Stimulated activated memory B cell treated with anti-CD40 and anti-IgM and Interleukin-4, amounts not matched to agents 10 μg/mL and 1 μg/mL and 100 μg/mL, for 72 hours (primary cell): ENCODE results near the gene TMEM132A.
"Not testable (repeated sequence)": the region's sequence is repeated elsewhere in the genome, so short reads cannot be mapped to it uniquely, and the experiment has no call there.

Experiments
- ATAC-seq: fragments of 150-1000 bp; cut with Tn5 transposase; 2 replicates; pipeline ENCODE4 v1.10.0; 2021
- H3K27ac Mint-ChIP-seq: one replicate; pipeline ENCODE4 v1.8.0; 2022; ENCODE audit warnings: mild to moderate bottlenecking, mixed read lengths
- H3K27me3 Mint-ChIP-seq: one replicate; pipeline ENCODE4 v1.8.0; 2022; ENCODE audit warnings: mixed read lengths
- H3K36me3 Mint-ChIP-seq: one replicate; pipeline ENCODE4 v1.8.0; 2022; ENCODE audit warnings: mixed read lengths
- H3K4me1 Mint-ChIP-seq: one replicate; pipeline ENCODE4 v1.8.0; 2022; ENCODE audit warnings: mixed read lengths
- H3K4me3 Mint-ChIP-seq: one replicate; pipeline ENCODE4 v1.8.0; 2022; ENCODE audit warnings: mild to moderate bottlenecking, moderate library complexity, mixed read lengths
- H3K9me3 Mint-ChIP-seq: one replicate; pipeline ENCODE4 v1.8.0; 2022; ENCODE audit warnings: mixed read lengths

TMEM132A gene

DNA sequence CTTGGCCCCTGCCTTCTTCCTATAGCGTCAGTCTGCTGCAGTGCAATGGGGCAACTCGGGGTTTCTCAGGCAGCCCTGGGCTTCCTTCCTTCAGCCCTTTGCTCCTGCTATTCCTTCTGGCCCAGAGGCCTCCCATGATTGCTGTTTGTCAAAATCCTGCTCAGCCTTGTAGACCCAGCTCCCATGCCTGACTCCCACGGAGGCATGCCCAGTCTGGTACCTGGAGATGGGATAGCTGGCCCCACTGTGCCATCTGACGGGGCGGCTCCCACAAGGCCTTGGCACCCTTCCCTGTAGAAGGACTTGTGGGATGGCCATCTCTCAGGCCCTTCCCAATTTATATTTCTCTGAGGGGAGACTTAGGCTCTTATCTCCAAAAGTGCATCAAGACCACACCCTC, 46.6 kb downstream of the TMEM132A start:
- Mint-ChIP-seq H3K36me3 (peaks cover 6% of the 10 kb centered on the region), H3K27ac (peak overlapping the region; percentile 75), H3K4me3 (no peak overlapping the region), H3K9me3 (peaks cover 5% of the 10 kb centered on the region), H3K4me1 (peaks cover 41% of the 10 kb centered on the region), H3K27me3 (no peaks in the 10 kb centered on the region)
- ATAC-seq = no peak

- Mint-ChIP-seq H3K4me3 (peak within 1 kb of the TSS; percentile 67), H3K27ac (peak within 1 kb of the TSS; percentile 75), H3K36me3 (peaks cover 6% of the 10 kb centered on the region), H3K9me3 (peaks cover 5% of the 10 kb centered on the region), H3K27me3 (no peaks in the 10 kb centered on the region), H3K4me1 (peaks cover 41% of the 10 kb centered on the region)
- peak; percentile 75 for ATAC-seq
Observed at GRCh38 chr11:60971520-60971919, 47.3 kb downstream of the TMEM132A start, which contains the start of gene CD6. Gene CD6, plus strand, starts transcription at chr11:60971680. Its CDS starts 186 bp downstream, at chr11:60971866.

GRCh38 chr11:60972182-60973030, 48.1 kb downstream of the TMEM132A start:
- Mint-ChIP-seq H3K36me3 (peaks cover 6% of the 10 kb centered on the region), H3K27ac (peak overlapping the region; percentile 75), H3K27me3 (no peaks in the 10 kb centered on the region), H3K4me3 (peak overlapping the region; percentile 67), H3K9me3 (peaks cover 5% of the 10 kb centered on the region), H3K4me1 (peaks cover 48% of the 10 kb centered on the region)
- ATAC-seq = no peak

- Mint-ChIP-seq H3K27me3 (no peaks in the 10 kb centered on the region), H3K36me3 (no peaks in the 10 kb centered on the region), H3K27ac (peak overlapping the region; percentile 31), H3K4me3 (no peak overlapping the region), H3K4me1 (peaks cover 55% of the 10 kb centered on the region), H3K9me3 (no peaks in the 10 kb centered on the region)
- ATAC-seq = no peak
Observed at GRCh38 chr11:60973699-60974098, 49.4 kb downstream of the TMEM132A start.

- Mint-ChIP-seq H3K4me1 (peaks cover 55% of the 10 kb centered on the region), H3K27ac (peak overlapping the region; percentile 31)
- not testable (repeated sequence) for H3K27me3 Mint-ChIP-seq, H3K36me3 Mint-ChIP-seq, H3K4me3 Mint-ChIP-seq, ATAC-seq, H3K9me3 Mint-ChIP-seq
Observed at GRCh38 chr11:60974316-60974715, 50.1 kb downstream of the TMEM132A start.

DNA sequence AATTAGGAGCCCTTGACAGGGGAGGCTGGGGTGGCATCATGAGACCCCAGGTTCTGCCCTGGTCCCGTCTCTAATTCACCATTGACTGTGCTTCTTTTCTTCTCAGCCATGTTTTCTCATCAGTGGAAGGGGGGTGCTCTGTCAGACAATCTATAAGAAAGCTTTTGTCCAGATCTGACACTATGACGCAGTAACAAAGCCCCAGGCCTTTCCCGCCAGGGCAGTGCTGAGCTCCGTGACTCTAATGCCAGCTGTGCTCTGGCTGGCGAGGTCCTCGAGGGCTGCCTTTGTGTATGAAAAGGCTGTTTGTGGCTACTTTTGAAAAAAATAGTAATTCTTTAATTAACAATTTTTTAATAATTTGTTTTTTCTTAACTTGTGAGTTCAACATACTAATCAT, 50.5 kb downstream of the TMEM132A start:
- peaks cover 55% of the 10 kb centered on the region for H3K4me1 Mint-ChIP-seq
- H3K9me3 Mint-ChIP-seq = no peaks in the 10 kb centered on the region
- peak overlapping the region; percentile 31 for H3K27ac Mint-ChIP-seq
- H3K36me3 Mint-ChIP-seq = no peaks in the 10 kb centered on the region
- H3K27me3 Mint-ChIP-seq = no peaks in the 10 kb centered on the region
- ATAC-seq = no peak
- H3K4me3 Mint-ChIP-seq = no peak overlapping the region

- no peak for ATAC-seq
- H3K4me1 Mint-ChIP-seq = peaks cover 32% of the 10 kb centered on the region
- peak overlapping the region; percentile 34 for H3K27ac Mint-ChIP-seq
- no peaks in the 10 kb centered on the region for H3K27me3 Mint-ChIP-seq
- H3K36me3 Mint-ChIP-seq = no peaks in the 10 kb centered on the region
- no peak overlapping the region for H3K4me3 Mint-ChIP-seq
- no peaks in the 10 kb centered on the region for H3K9me3 Mint-ChIP-seq
Observed at GRCh38 chr11:60977224-60977623, 53.0 kb downstream of the TMEM132A start.

DNA sequence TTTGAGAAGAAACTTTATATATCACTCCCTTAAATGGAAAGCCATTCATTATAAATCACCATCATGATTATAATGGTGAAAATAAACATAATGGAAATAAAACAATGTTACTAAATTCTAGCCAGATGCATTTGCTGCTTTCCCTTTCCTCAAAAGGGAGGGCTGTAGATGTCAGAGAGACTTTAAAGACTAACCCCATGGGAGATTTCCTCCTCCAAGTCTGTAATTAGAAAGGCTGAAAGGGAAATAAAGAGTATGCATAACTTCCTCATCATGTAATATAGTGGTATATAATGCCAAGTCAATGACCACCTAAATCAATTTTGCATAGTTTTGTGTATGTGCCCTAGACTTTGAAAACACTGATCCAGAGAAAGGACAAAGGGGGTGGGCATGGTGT, 53.6 kb downstream of the TMEM132A start:
- no peaks in the 10 kb centered on the region for H3K36me3 Mint-ChIP-seq
- ATAC-seq = no peak
- H3K27ac Mint-ChIP-seq = peak overlapping the region; percentile 34
- no peaks in the 10 kb centered on the region for H3K9me3 Mint-ChIP-seq
- peaks cover 25% of the 10 kb centered on the region for H3K4me1 Mint-ChIP-seq
- H3K27me3 Mint-ChIP-seq = no peaks in the 10 kb centered on the region
- no peak overlapping the region for H3K4me3 Mint-ChIP-seq

DNA sequence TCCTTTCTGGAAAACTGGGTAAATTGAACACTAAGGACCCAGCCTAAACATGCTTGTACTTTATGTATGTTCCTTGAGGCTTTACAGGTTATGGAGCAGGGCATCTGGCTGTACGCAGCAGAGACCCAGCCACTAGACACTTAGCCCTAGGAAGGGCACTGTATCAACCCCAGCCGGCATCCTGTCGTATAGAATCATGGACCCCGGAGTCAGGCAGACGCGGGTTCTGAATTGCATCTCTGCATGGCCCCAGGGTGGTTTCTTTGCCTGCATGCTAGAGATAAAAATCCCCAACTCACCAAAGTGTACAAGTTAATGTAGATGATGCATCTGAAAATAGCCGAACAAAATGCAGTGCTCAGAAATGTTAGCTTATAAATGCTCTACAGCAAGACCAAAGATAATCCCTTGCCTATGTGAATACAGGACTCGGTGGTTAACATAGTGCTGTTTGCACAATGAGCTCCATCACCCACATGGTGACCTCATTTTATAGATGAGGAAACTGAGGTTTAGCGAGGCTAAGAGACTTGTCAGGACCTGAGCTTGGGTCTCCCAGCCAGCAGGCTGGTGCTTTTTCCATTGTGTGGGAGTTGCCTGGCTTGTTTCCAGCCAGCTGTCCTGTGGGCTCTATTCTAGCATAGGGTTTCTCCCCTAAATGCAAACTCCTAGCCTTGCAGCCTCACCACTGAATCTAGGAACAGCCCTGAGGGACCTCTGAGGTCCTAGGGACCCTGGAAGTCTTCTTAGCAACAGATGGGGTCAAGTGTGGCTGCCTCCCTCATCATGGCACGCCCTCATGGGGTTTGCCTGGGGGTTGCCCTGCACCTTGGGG, 54.5 kb downstream of the TMEM132A start:
- H3K9me3 Mint-ChIP-seq = no peaks in the 10 kb centered on the region

GRCh38 chr11:60981515-60981914, 57.3 kb downstream of the TMEM132A start:
- no peaks in the 10 kb centered on the region for H3K9me3 Mint-ChIP-seq
- H3K4me1 Mint-ChIP-seq = peaks cover 43% of the 10 kb centered on the region
- H3K4me3 Mint-ChIP-seq = no peak overlapping the region
- ATAC-seq = no peak
- H3K36me3 Mint-ChIP-seq = no peaks in the 10 kb centered on the region
- H3K27me3 Mint-ChIP-seq = no peaks in the 10 kb centered on the region
- no peak overlapping the region for H3K27ac Mint-ChIP-seq

More for the DNA sequence above, 54.5 kb downstream of the TMEM132A start:
- Mint-ChIP-seq H3K4me1 (peaks cover 29% of the 10 kb centered on the region), H3K27me3 (no peaks in the 10 kb centered on the region), H3K36me3 (no peaks in the 10 kb centered on the region), H3K4me3 (no peak overlapping the region), H3K27ac (no peak overlapping the region)
- ATAC-seq = peak; percentile 51

GRCh38 chr11:60982184-60982583, 57.9 kb downstream of the TMEM132A start:
- H3K4me1 Mint-ChIP-seq = peaks cover 41% of the 10 kb centered on the region
- H3K9me3 Mint-ChIP-seq = no peaks in the 10 kb centered on the region
- H3K27ac Mint-ChIP-seq = no peak overlapping the region
- no peak overlapping the region for H3K4me3 Mint-ChIP-seq
- no peaks in the 10 kb centered on the region for H3K27me3 Mint-ChIP-seq
- H3K36me3 Mint-ChIP-seq = no peaks in the 10 kb centered on the region
- no peak for ATAC-seq

DNA sequence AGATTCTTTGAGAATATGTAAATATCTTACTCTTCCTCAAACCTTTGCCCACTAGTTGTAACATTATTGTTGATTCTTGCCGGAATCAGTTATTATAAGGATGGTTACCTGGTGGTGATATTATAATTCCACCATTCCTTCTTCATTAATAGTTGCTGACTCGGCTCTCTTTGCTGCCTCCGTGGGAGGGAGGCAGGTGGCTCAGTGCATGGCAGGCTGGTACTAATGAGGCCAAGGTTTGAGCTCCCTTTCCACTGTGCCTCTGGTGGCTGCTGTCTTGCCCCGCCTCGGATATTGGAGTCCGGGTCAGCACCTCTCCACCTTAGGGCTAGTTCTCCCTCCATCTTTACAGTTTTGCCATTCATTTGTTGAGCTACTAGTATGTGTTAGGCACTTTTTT, 59.9 kb downstream of the TMEM132A start:
- peaks cover 40% of the 10 kb centered on the region for H3K4me1 Mint-ChIP-seq
- H3K36me3 Mint-ChIP-seq = no peaks in the 10 kb centered on the region
- H3K27me3 Mint-ChIP-seq = no peaks in the 10 kb centered on the region
- H3K27ac Mint-ChIP-seq = peak overlapping the region; percentile 15
- H3K9me3 Mint-ChIP-seq = no peaks in the 10 kb centered on the region
- no peak for ATAC-seq
- H3K4me3 Mint-ChIP-seq = no peak overlapping the region

DNA sequence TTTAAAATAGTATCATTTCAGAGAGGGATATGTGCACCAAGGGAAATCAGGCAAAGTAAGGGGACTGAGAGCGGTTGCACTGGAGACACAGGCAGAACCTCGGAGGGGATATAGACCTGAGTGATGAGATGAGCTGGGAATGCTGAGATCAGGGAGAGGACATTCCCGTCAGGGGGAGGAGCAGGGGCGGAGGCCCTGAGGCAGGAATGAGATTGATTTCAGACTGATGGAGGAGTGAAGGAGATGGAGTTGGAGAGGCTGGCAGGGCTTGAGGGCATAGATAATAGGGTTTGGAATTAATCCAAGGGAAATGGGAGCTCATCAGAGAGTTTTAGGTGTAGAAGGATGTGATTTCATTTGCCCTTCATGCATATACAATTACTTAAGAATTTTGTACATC, 60.4 kb downstream of the TMEM132A start:
- no peak for ATAC-seq
- Mint-ChIP-seq H3K36me3 (no peaks in the 10 kb centered on the region), H3K27ac (peak overlapping the region; percentile 15), H3K9me3 (no peaks in the 10 kb centered on the region), H3K4me1 (peaks cover 45% of the 10 kb centered on the region), H3K4me3 (no peak overlapping the region), H3K27me3 (no peaks in the 10 kb centered on the region)

GRCh38 chr11:60985501-60985900, 61.2 kb downstream of the TMEM132A start:
- Mint-ChIP-seq H3K36me3 (no peaks in the 10 kb centered on the region), H3K27me3 (no peaks in the 10 kb centered on the region), H3K4me3 (no peak overlapping the region), H3K4me1 (peaks cover 46% of the 10 kb centered on the region), H3K9me3 (no peaks in the 10 kb centered on the region), H3K27ac (peak overlapping the region; percentile 84)
- ATAC-seq = no peak
